ENCODE data around the gene MAML2.

MAML2 gene

GRCh38 chr11:96334219-96334618 lies 8.8 kb downstream of the MAML2 start:
- Histone ChIP-seq H3K4me2 (ENCODE audit: insufficient read depth, low read length) (no peak overlapping the region), H3K4me1 (ENCODE audit: insufficient read depth, low read length) (peaks cover 23% of the 10 kb centered on the region), H3K4me3 (ENCODE audit: low read depth in 1 of 2, low read length in 2 of 2) (no peak overlapping the region), H3K27ac (ENCODE audit: low read length) (no peak overlapping the region), H3K27me3 (ENCODE audit: insufficient read depth, low read length, poor library complexity) (no peaks in the 10 kb centered on the region), H3K9me3 (ENCODE audit: insufficient read depth, low read length, severe bottlenecking) (no peaks in the 10 kb centered on the region), H3K9ac (ENCODE audit: low read depth, low read length) (no peak overlapping the region), H2AFZ (ENCODE audit: low read depth, low read length) (no peak overlapping the region), H4K20me1 (ENCODE audit: insufficient read depth, low read length) (no peaks in the 10 kb centered on the region), H3K79me2 (ENCODE audit: insufficient read depth, low read length) (peaks cover 11% of the 10 kb centered on the region), H3K36me3 (ENCODE audit: insufficient read depth, low read length) (no peaks in the 10 kb centered on the region)
- no peak for ATAC-seq (ENCODE audit: insufficient read depth, low read depth)
- no peak for TF ChIP-seq CTCF (IDR thresholded peaks at IDR 0.05; ENCODE audit: borderline replicate concordance, extremely low read depth, low read length, poor library complexity, severe bottlenecking)
- TF ChIP-seq EZH2 (IDR thresholded peaks at IDR 0.05; ENCODE audit: borderline replicate concordance, low read depth, low read length, severe bottlenecking): no peak
- no peak for DNase-seq

- Histone ChIP-seq H3K27ac (ENCODE audit: low read length) (no peak overlapping the region), H3K4me2 (ENCODE audit: insufficient read depth, low read length) (no peak overlapping the region), H3K36me3 (ENCODE audit: insufficient read depth, low read length) (no peaks in the 10 kb centered on the region), H2AFZ (ENCODE audit: low read depth, low read length) (no peak overlapping the region), H3K4me1 (ENCODE audit: insufficient read depth, low read length) (peaks cover 13% of the 10 kb centered on the region), H3K4me3 (ENCODE audit: low read depth in 1 of 2, low read length in 2 of 2) (no peak overlapping the region), H4K20me1 (ENCODE audit: insufficient read depth, low read length) (no peaks in the 10 kb centered on the region), H3K27me3 (ENCODE audit: insufficient read depth, low read length, poor library complexity) (no peaks in the 10 kb centered on the region), H3K79me2 (ENCODE audit: insufficient read depth, low read length) (peaks cover 5% of the 10 kb centered on the region), H3K9ac (ENCODE audit: low read depth, low read length) (no peak overlapping the region), H3K9me3 (ENCODE audit: insufficient read depth, low read length, severe bottlenecking) (no peaks in the 10 kb centered on the region)
- DNase-seq (no peak), ATAC-seq (ENCODE audit: insufficient read depth, low read depth) (no peak)
- TF ChIP-seq CTCF (IDR thresholded peaks at IDR 0.05; ENCODE audit: borderline replicate concordance, extremely low read depth, low read length, poor library complexity, severe bottlenecking): no peak
- no peak for TF ChIP-seq EZH2 (IDR thresholded peaks at IDR 0.05; ENCODE audit: borderline replicate concordance, low read depth, low read length, severe bottlenecking)
Observed at GRCh38 chr11:96333191-96333719, 9.7 kb downstream of the MAML2 start.

DNA sequence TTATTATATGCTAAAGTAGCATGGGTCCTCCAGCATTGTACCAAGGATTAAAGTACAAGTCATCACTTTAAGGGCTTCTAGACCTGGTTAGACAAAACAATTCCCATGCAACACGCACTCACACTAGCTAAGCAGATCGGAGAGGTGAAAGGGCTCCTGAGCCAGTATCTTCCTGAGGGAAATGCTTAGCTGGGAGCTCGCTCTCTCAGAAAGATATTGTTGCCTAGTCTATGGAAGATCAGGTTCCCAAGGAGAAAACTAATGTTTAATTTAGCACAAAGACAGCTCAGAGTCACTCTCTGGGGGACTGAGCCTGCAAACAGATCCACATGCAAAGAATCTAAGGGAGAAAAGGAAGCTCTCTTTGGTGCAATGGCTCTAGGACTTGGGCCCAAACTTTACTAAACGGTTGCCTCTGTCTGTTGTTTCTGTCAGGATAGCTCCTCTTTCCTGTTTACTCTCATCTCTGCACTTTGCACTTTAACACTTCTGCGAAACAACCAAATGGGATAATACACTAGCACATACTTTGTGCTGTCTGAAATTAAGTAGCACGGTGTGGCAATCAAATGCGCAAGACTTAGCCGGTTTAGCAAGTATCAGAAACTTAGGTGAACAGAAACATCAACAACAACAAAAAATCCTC lies 10.7 kb downstream of the MAML2 start:
- no peak for DNase-seq
- Histone ChIP-seq H3K4me1 (ENCODE audit: insufficient read depth, low read length) (0 out of 2 replicates have a peak, but pooled peaks cover 3% of the 10 kb centered on the region), H2AFZ (ENCODE audit: low read depth, low read length) (no peak overlapping the region), H3K27ac (ENCODE audit: low read length) (no peak overlapping the region), H3K27me3 (ENCODE audit: insufficient read depth, low read length, poor library complexity) (no peaks in the 10 kb centered on the region), H3K4me3 (ENCODE audit: low read depth in 1 of 2, low read length in 2 of 2) (no peak overlapping the region), H3K4me2 (ENCODE audit: insufficient read depth, low read length) (no peak overlapping the region), H3K36me3 (ENCODE audit: insufficient read depth, low read length) (no peaks in the 10 kb centered on the region), H3K9me3 (ENCODE audit: insufficient read depth, low read length, severe bottlenecking) (no peaks in the 10 kb centered on the region), H3K79me2 (ENCODE audit: insufficient read depth, low read length) (no peaks in the 10 kb centered on the region; the same call in 1 of the 2 replicates), H4K20me1 (ENCODE audit: insufficient read depth, low read length) (no peaks in the 10 kb centered on the region), H3K9ac (ENCODE audit: low read depth, low read length) (no peak overlapping the region)
- no peak for ATAC-seq (ENCODE audit: insufficient read depth, low read depth)
- TF ChIP-seq CTCF (IDR thresholded peaks at IDR 0.05; ENCODE audit: borderline replicate concordance, extremely low read depth, low read length, poor library complexity, severe bottlenecking) (no peak), EZH2 (IDR thresholded peaks at IDR 0.05; ENCODE audit: borderline replicate concordance, low read depth, low read length, severe bottlenecking) (no peak)

All from DND-41 (cell line).